Activated naive CD8-positive, alpha-beta T cell treated with anti-CD3 and anti-CD28 coated beads, Interleukin-2, amount 50 U/mL, for 24 hours (primary cell): Measurements from ENCODE around the gene NFE2.
"Not testable (repeated sequence)": the region's sequence is repeated elsewhere in the genome, so short reads cannot be mapped to it uniquely, and the experiment has no call there.

Experiments
- ATAC-seq: fragments of 150-1000 bp; cut with Tn5 transposase; one replicate; pipeline ENCODE4 v1.10.0; 2021
- DNase-seq: peaks from one replicate; pipeline ENCODE4 v3.0.0; 2021
- H3K27ac Mint-ChIP-seq: one replicate; pipeline ENCODE4 v1.8.0; 2021; ENCODE audit warnings: mild to moderate bottlenecking, mixed read lengths
- H3K27me3 Mint-ChIP-seq: one replicate; pipeline ENCODE4 v1.8.0; 2021; ENCODE audit warnings: mixed read lengths
- H3K36me3 Mint-ChIP-seq: one replicate; pipeline ENCODE4 v1.8.0; 2021; ENCODE audit warnings: low read depth, mixed read lengths
- H3K4me1 Mint-ChIP-seq: one replicate; pipeline ENCODE4 v1.8.0; 2021; ENCODE audit warnings: mixed read lengths
- H3K4me3 Mint-ChIP-seq: one replicate; pipeline ENCODE4 v1.8.0; 2021; ENCODE audit warnings: mild to moderate bottlenecking, moderate library complexity, mixed read lengths
- H3K9me3 Mint-ChIP-seq: one replicate; pipeline ENCODE4 v1.8.0; 2021; ENCODE audit warnings: mixed read lengths

NFE2 gene

GRCh38 chr12:54294953-54295566, 5.8 kb downstream of the NFE2 start:
- Mint-ChIP-seq H3K4me3 (no peak overlapping the region), H3K9me3 (no peaks in the 10 kb centered on the region), H3K27ac (no peak overlapping the region), H3K27me3 (peaks cover 19% of the 10 kb centered on the region), H3K4me1 (peaks cover 7% of the 10 kb centered on the region), H3K36me3 (no peaks in the 10 kb centered on the region)
- ATAC-seq (no peak), DNase-seq (no peak)

- H3K4me1 Mint-ChIP-seq = peaks cover 5% of the 10 kb centered on the region
- no peaks in the 10 kb centered on the region for H3K9me3 Mint-ChIP-seq
- ATAC-seq = peak; percentile 58
- H3K36me3 Mint-ChIP-seq = no peaks in the 10 kb centered on the region
- peaks cover 12% of the 10 kb centered on the region for H3K27me3 Mint-ChIP-seq
- peak; percentile 78 for DNase-seq
- no peak overlapping the region for H3K27ac Mint-ChIP-seq
- no peak overlapping the region for H3K4me3 Mint-ChIP-seq
Observed at GRCh38 chr12:54294152-54294952, 6.5 kb downstream of the NFE2 start.

GRCh38 chr12:54292931-54293241, 7.9 kb downstream of the NFE2 start:
- H3K4me3 Mint-ChIP-seq = no peak overlapping the region

GRCh38 chr12:54292083-54292930, 8.5 kb downstream of the NFE2 start:
- no peak for DNase-seq
- Mint-ChIP-seq H3K36me3 (no peaks in the 10 kb centered on the region), H3K4me1 (no peaks in the 10 kb centered on the region), H3K4me3 (no peak overlapping the region), H3K27me3 (peaks cover 2% of the 10 kb centered on the region), H3K27ac (no peak overlapping the region), H3K9me3 (no peaks in the 10 kb centered on the region)
- ATAC-seq = no peak

More at GRCh38 chr12:54292931-54293241, 7.9 kb downstream of the NFE2 start:
- Mint-ChIP-seq H3K9me3 (no peaks in the 10 kb centered on the region), H3K36me3 (no peaks in the 10 kb centered on the region), H3K27me3 (peaks cover 4% of the 10 kb centered on the region), H3K4me1 (peaks cover 3% of the 10 kb centered on the region), H3K27ac (no peak overlapping the region)
- DNase-seq (no peak), ATAC-seq (no peak)

- ATAC-seq (no peak), DNase-seq (peak; percentile 20)
- no peaks in the 10 kb centered on the region for H3K36me3 Mint-ChIP-seq
- no peak overlapping the region for H3K4me3 Mint-ChIP-seq
- no peaks in the 10 kb centered on the region for H3K27me3 Mint-ChIP-seq
- peaks cover 40% of the 10 kb centered on the region for H3K4me1 Mint-ChIP-seq
- peak overlapping the region; percentile 63 for H3K27ac Mint-ChIP-seq
- no peaks in the 10 kb centered on the region for H3K9me3 Mint-ChIP-seq
Observed at GRCh38 chr12:54287261-54288157, 13.3 kb downstream of the NFE2 start.

GRCh38 chr12:54286042-54287030, 14.5 kb downstream of the NFE2 start:
- H3K27ac Mint-ChIP-seq = peak overlapping the region; percentile 79
- H3K9me3 Mint-ChIP-seq = no peaks in the 10 kb centered on the region
- DNase-seq (peak; percentile 17), ATAC-seq (no peak)
- no peak overlapping the region for H3K4me3 Mint-ChIP-seq
- no peaks in the 10 kb centered on the region for H3K36me3 Mint-ChIP-seq
- H3K27me3 Mint-ChIP-seq = no peaks in the 10 kb centered on the region
- H3K4me1 Mint-ChIP-seq = peaks cover 49% of the 10 kb centered on the region

GRCh38 chr12:54285150-54286041, 15.4 kb downstream of the NFE2 start:
- no peak for ATAC-seq
- no peaks in the 10 kb centered on the region for H3K27me3 Mint-ChIP-seq
- H3K36me3 Mint-ChIP-seq = no peaks in the 10 kb centered on the region
- DNase-seq = no peak
- H3K4me1 Mint-ChIP-seq = peaks cover 49% of the 10 kb centered on the region
- H3K4me3 Mint-ChIP-seq = no peak overlapping the region
- H3K9me3 Mint-ChIP-seq = no peaks in the 10 kb centered on the region
- H3K27ac Mint-ChIP-seq = peak overlapping the region; percentile 79

GRCh38 chr12:54284070-54284780, 16.6 kb downstream of the NFE2 start:
- not testable (repeated sequence) for ATAC-seq, DNase-seq, H3K27ac Mint-ChIP-seq, H3K36me3 Mint-ChIP-seq, H3K27me3 Mint-ChIP-seq, H3K9me3 Mint-ChIP-seq, H3K4me3 Mint-ChIP-seq
- peaks cover 49% of the 10 kb centered on the region for H3K4me1 Mint-ChIP-seq

GRCh38 chr12:54282949-54283593, 17.7 kb downstream of the NFE2 start:
- DNase-seq = peak; percentile 44
- H3K27me3 Mint-ChIP-seq = no peaks in the 10 kb centered on the region
- no peak for ATAC-seq
- no peak overlapping the region for H3K4me3 Mint-ChIP-seq
- peaks cover 56% of the 10 kb centered on the region for H3K4me1 Mint-ChIP-seq
- no peak overlapping the region for H3K27ac Mint-ChIP-seq
- no peaks in the 10 kb centered on the region for H3K9me3 Mint-ChIP-seq
- H3K36me3 Mint-ChIP-seq = no peaks in the 10 kb centered on the region

- H3K27ac Mint-ChIP-seq, DNase-seq, H3K4me3 Mint-ChIP-seq, ATAC-seq, H3K9me3 Mint-ChIP-seq, H3K27me3 Mint-ChIP-seq, H3K36me3 Mint-ChIP-seq: not testable (repeated sequence)
- H3K4me1 Mint-ChIP-seq = peaks cover 66% of the 10 kb centered on the region
Observed at GRCh38 chr12:54281694-54282093, 19.1 kb downstream of the NFE2 start.

- not testable (repeated sequence) for ATAC-seq, H3K9me3 Mint-ChIP-seq, DNase-seq, H3K4me3 Mint-ChIP-seq, H3K27me3 Mint-ChIP-seq, H3K27ac Mint-ChIP-seq, H3K36me3 Mint-ChIP-seq
- peaks cover 66% of the 10 kb centered on the region for H3K4me1 Mint-ChIP-seq
Observed at GRCh38 chr12:54281261-54281638, 19.6 kb downstream of the NFE2 start.
